GM23248 (cell line): ENCODE measurements around the gene SLC1A2.

Experiments
- EZH2 ChIP-seq: fragments of 200-600 bp; sonication (generic); IDR thresholded peaks from 2 replicates; pipeline ENCODE4 v1.6.1; 2018; ENCODE audit warnings: antibody characterized with exemption, mild to moderate bottlenecking; ENCODE audit not compliant: insufficient read depth, poor library complexity, severe bottlenecking
- EZH2phosphoT487 ChIP-seq: fragments of 200-600 bp; sonication (generic); IDR thresholded peaks from 2 replicates; pipeline ENCODE4 v1.6.1; 2018; ENCODE audit warnings: antibody characterized with exemption, moderate library complexity, mild to moderate bottlenecking, low read depth; ENCODE audit not compliant: insufficient read depth

DNA sequence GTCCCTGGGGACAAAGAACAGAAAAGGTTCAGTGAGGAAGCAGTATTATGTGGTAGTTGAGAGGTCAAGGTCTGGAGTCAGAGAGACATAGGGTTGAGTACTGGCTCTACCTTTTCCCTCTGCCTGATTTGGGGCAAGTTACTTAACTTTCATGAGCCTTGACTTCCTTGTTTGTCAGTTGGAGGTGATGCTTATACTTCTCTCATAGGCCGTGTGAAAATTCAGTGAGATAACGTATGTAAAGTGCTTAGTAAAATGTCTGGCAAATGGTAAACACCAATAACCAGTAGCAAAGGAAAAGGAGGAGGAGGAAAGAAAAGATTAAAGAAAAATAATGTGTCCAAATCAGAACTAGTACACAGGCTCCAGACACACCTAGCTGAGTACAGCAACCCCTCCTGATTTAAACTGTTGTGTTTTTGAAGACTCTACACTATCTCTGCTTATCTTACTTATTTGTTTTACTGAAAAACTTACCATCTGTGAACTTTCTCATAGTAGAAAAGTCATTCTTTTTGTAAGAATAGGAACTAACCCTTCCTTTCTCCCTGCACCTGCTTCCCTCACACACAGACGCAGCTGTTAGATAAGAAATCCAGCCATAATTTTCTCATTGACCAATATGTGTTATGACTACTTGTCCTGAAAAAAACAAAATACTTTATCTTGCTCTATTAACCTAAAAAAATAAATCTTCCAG lies 153.5 kb downstream of the SLC1A2 start:
- TF ChIP-seq EZH2 (no peak), EZH2phosphoT487 (no peak)
